Measurements from ENCODE around the gene TBCCD1. TPM values are rescaled to one million over a fixed set of nuclear protein-coding genes. Genes with fewer than 3 reads are reported as not detected.

TBCCD1 gene
- total RNA-seq, 3 donors from 2014 or later = 11.0 to 13.4 (median 12.6) TPM

DNA sequence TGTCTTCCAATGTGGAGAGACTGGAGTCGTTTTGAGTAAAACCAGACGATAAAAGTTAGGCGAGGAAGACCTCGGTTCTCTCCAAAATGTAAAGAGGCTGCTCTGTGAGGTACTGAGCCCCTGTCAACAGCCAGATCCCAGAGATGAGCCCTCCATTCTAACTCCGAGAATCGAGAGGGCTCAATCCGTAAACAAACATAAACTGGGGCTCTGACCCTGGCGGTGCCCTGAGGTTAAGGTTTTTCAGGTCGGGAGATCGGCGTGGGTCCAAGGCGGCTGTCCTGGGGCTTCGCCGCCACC, 417 bp downstream of the TBCCD1 start:
- ATAC-seq = no peak
- no peak for DNase-seq
- Histone ChIP-seq H3K4me3 (peak overlapping the region; percentile 62), H3K4me1 (ENCODE audit: low read depth) (peaks cover 25% of the 10 kb centered on the region), H3K9me3 (no peaks in the 10 kb centered on the region), H3K36me3 (ENCODE audit: low read depth) (peaks cover 5% of the 10 kb centered on the region)
- intact Hi-C loops (cut with DNase I, micrococcal nuclease) = no loop called here
- TF ChIP-seq, protein P1, sequence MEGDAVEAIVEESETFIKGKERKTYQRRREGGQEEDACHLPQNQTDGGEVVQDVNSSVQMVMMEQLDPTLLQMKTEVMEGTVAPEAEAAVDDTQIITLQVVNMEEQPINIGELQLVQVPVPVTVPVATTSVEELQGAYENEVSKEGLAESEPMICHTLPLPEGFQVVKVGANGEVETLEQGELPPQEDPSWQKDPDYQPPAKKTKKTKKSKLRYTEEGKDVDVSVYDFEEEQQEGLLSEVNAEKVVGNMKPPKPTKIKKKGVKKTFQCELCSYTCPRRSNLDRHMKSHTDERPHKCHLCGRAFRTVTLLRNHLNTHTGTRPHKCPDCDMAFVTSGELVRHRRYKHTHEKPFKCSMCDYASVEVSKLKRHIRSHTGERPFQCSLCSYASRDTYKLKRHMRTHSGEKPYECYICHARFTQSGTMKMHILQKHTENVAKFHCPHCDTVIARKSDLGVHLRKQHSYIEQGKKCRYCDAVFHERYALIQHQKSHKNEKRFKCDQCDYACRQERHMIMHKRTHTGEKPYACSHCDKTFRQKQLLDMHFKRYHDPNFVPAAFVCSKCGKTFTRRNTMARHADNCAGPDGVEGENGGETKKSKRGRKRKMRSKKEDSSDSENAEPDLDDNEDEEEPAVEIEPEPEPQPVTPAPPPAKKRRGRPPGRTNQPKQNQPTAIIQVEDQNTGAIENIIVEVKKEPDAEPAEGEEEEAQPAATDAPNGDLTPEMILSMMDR (IDR thresholded peaks at IDR 0.05) = no peak

DNA sequence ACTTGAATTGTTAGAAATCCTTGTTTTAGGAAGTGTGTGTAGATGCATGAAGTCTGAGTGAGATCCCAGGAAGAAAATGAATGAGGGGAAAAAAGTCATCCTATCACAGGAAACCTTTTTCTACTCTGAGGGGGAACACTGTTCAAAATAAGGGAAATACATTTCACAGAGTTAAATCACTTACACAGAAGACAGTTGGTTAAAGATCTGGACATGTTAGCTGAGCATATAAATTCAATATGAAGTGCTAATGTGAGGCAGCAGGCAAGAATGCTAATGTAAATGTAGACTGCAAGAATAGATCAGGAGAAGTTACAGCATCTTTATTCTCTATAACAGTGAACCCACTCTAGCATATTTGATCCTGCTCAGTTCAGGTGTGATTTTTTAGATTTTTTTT, 2.6 kb downstream of the TBCCD1 start:
- no peak for DNase-seq
- peaks cover 17% of the 10 kb centered on the region for H3K4me1 ChIP-seq (ENCODE audit: low read depth)
- no peak for ATAC-seq
- H3K36me3 ChIP-seq (ENCODE audit: low read depth) = no peaks in the 10 kb centered on the region
- intact Hi-C loops (cut with DNase I, micrococcal nuclease) = no loop called here
- TF ChIP-seq, protein P1 (IDR thresholded peaks at IDR 0.05) = no peak
- H3K4me3 ChIP-seq = no peak overlapping the region
- no peaks in the 10 kb centered on the region for H3K9me3 ChIP-seq

DNA sequence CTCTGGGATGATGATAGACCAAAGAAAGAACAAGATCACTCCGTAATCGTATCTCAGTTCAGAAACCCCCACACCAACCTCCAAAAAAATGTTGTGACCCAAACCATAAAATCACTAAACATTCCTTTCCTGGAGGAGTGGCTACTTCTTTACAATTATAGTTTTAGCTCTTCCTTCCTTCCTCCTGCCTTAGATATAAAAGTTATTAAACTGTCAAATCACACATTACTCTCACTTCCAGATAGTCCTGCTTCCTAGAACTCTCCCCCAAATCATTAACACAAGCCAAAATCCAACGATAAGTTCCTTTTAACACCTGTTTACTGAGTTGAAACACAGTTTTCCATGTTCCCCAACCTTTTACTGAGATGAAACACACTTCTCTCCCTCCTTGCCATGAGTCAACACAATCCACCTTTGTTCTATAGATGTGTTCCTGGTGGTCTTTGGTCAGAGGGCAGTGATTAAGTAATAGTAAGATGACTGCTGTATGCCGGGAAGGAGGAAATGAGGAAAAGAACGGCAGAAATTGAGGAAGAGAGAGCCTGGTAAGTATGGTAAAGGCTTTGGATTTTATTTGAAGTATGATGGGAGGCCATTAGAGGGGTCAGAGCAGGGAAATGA, 14.6 kb downstream of the TBCCD1 start:
- Histone ChIP-seq H3K4me1 (ENCODE audit: low read depth) (peaks cover 11% of the 10 kb centered on the region), H3K36me3 (ENCODE audit: low read depth) (no peaks in the 10 kb centered on the region), H3K9me3 (no peaks in the 10 kb centered on the region), H3K4me3 (no peak overlapping the region)
- DNase-seq (no peak), ATAC-seq (peak; percentile 80)
- intact Hi-C loops (cut with DNase I, micrococcal nuclease) = no loop called here
- TF ChIP-seq, protein P1 (IDR thresholded peaks at IDR 0.05) = no peak

DNA sequence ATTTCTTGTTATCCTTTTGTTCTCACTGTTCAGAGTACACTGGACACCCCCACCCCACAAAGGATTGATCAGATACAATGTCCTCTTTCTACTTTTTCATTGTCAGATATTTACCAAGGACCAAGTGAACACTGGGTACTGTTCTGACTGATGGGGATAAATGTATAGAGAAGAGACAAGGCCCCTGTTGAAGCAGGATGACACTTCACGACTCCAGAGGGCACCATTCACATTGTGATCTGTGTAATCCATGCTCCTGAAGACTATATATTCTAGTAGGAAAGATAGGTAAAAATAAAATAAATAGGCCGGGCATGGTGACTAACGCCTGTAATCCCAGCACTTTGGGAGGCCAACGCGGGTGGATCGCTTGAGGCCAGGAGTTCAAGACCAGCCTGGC, 15.8 kb downstream of the TBCCD1 start:
- TF ChIP-seq, protein P1 (IDR thresholded peaks at IDR 0.05) = no peak
- Histone ChIP-seq H3K4me3 (no peak overlapping the region), H3K9me3 (no peaks in the 10 kb centered on the region), H3K4me1 (ENCODE audit: low read depth) (peaks cover 11% of the 10 kb centered on the region), H3K36me3 (ENCODE audit: low read depth) (no peaks in the 10 kb centered on the region)
- ATAC-seq (peak; percentile 27), DNase-seq (no peak)
- intact Hi-C loops (cut with DNase I, micrococcal nuclease) = no loop called here

DNA sequence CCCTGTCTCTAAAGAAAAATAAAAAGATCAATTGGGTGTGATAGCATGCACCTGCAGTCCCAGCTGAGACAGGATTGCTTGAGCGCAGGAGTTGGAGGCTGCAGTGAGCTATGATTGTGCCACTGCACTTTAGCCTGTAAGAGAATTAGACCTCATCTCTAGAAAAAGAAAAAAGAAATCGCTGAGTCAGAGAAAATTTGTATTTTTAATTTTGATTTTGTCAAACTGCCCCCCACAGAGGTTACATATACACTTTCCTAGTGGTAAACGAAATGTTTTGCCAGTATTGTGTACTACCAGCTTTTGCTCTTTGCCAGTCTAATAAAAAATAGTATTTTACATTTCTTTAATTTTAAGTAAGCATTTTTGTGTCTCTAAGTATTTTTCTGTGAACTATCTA, 17.6 kb downstream of the TBCCD1 start:
- H3K4me1 ChIP-seq (ENCODE audit: low read depth) = peaks cover 11% of the 10 kb centered on the region
- intact Hi-C loops (cut with DNase I, micrococcal nuclease) = loop anchor here in 1 of 2 donors (10.0 kb wide), 1 partner anchor 565 kb away; no protein-coding TSS in a partner anchor
- no peaks in the 10 kb centered on the region for H3K9me3 ChIP-seq
- ATAC-seq = no peak
- H3K4me3 ChIP-seq = no peak overlapping the region
- no peak for DNase-seq
- no peaks in the 10 kb centered on the region for H3K36me3 ChIP-seq (ENCODE audit: low read depth)
- TF ChIP-seq, protein P1 (IDR thresholded peaks at IDR 0.05) = no peak

DNA sequence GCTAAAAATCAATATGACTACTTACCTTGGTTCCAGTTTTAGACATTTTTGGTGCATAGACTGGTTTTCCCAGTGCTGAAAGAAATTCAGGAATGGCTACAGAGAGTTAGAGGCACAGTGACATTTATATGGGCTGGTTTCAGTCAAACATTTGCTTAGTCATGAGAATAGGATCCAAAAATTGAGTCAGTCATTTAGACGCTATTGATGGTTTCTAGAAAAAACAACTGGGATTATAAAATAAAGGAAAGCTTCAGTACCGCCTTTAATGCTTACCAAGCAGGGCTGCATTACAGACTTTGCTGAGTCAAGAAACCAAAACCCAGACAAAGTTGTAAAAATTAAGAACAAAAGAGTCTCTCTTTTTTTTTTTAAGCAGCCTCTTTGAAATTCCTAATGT, 22.9 kb downstream of the TBCCD1 start, which contains the start of gene CRYGS:
Gene CRYGS (minus strand): TSS at position 100 of the 400 bp plus-strand sequence. CDS start 54 bp downstream, at position 46.
- TF ChIP-seq, protein P1 (IDR thresholded peaks at IDR 0.05) = no peak
- DNase-seq (no peak), ATAC-seq (no peak)
- Histone ChIP-seq H3K4me1 (ENCODE audit: low read depth) (no peaks in the 10 kb centered on the region), H3K4me3 (no peak within 1 kb of the TSS), H3K9me3 (no peaks in the 10 kb centered on the region), H3K36me3 (ENCODE audit: low read depth) (no peaks in the 10 kb centered on the region)
- intact Hi-C loops (cut with DNase I, micrococcal nuclease) = loop anchor here (5.0 to 10.0 kb wide), 4 partner anchors 282 to 562 kb away; no protein-coding TSS in a partner anchor

Measured in mucosa of descending colon (tissue), 3 donors.